ENCODE data around the gene HSD17B2.

HSD17B2 gene

GRCh38 chr16:82044585-82044911 lies 9.5 kb downstream of the HSD17B2 start:
- in situ Hi-C loops (cut with MboI; ENCODE audit: low pct_unique_long_range_greater_than_20kb, low sequenced_read_pairs, unreplicated experiment): no loop called here
- DNase-seq (ENCODE audit: low spot score): no peak
- no peak for TF ChIP-seq CTCF (IDR thresholded peaks at IDR 0.05; ENCODE audit: extremely low read depth, insufficient read depth, missing control alignments)

- DNase-seq (ENCODE audit: low spot score): no peak
- in situ Hi-C loops (cut with MboI; ENCODE audit: low pct_unique_long_range_greater_than_20kb, low sequenced_read_pairs, unreplicated experiment): no loop called here
- no peak for TF ChIP-seq CTCF (IDR thresholded peaks at IDR 0.05; ENCODE audit: extremely low read depth, insufficient read depth, missing control alignments)
These were observed 10.4 kb downstream of the HSD17B2 start for GRCh38 chr16:82045465-82045864.

GRCh38 chr16:82046541-82046940 lies 11.5 kb downstream of the HSD17B2 start:
- in situ Hi-C loops (cut with MboI; ENCODE audit: low pct_unique_long_range_greater_than_20kb, low sequenced_read_pairs, unreplicated experiment): no loop called here
- DNase-seq (ENCODE audit: low spot score): no peak
- TF ChIP-seq CTCF (IDR thresholded peaks at IDR 0.05; ENCODE audit: extremely low read depth, insufficient read depth, missing control alignments): no peak

- DNase-seq (ENCODE audit: low spot score): no peak
- in situ Hi-C loops (cut with MboI; ENCODE audit: low pct_unique_long_range_greater_than_20kb, low sequenced_read_pairs, unreplicated experiment): no loop called here
- TF ChIP-seq CTCF (IDR thresholded peaks at IDR 0.05; ENCODE audit: extremely low read depth, insufficient read depth, missing control alignments): no peak
These were observed 11.9 kb downstream of the HSD17B2 start for GRCh38 chr16:82046941-82047340.

- TF ChIP-seq CTCF (IDR thresholded peaks at IDR 0.05; ENCODE audit: extremely low read depth, insufficient read depth, missing control alignments): no peak
- in situ Hi-C loops (cut with MboI; ENCODE audit: low pct_unique_long_range_greater_than_20kb, low sequenced_read_pairs, unreplicated experiment): no loop called here
- no peak for DNase-seq (ENCODE audit: low spot score)
These were observed 12.3 kb downstream of the HSD17B2 start for GRCh38 chr16:82047374-82047773.

GRCh38 chr16:82047787-82048186 lies 12.7 kb downstream of the HSD17B2 start:
- in situ Hi-C loops (cut with MboI; ENCODE audit: low pct_unique_long_range_greater_than_20kb, low sequenced_read_pairs, unreplicated experiment): no loop called here
- no peak for TF ChIP-seq CTCF (IDR thresholded peaks at IDR 0.05; ENCODE audit: extremely low read depth, insufficient read depth, missing control alignments)
- DNase-seq (ENCODE audit: low spot score): no peak

GRCh38 chr16:82049484-82049883 lies 14.4 kb downstream of the HSD17B2 start:
- in situ Hi-C loops (cut with MboI; ENCODE audit: low pct_unique_long_range_greater_than_20kb, low sequenced_read_pairs, unreplicated experiment): no loop called here
- no peak for TF ChIP-seq CTCF (IDR thresholded peaks at IDR 0.05; ENCODE audit: extremely low read depth, insufficient read depth, missing control alignments)
- no peak for DNase-seq (ENCODE audit: low spot score)

Measured in GM13977 (cell line).